HG03045 (cell line): ENCODE data around the gene PLXNA3.

Experiments
- ATAC-seq: cut with Tn5 transposase; IDR thresholded peaks from one replicate; pipeline ENCODE4 v1.9.1; 2021; ENCODE audit warnings: mild to moderate bottlenecking, moderate library complexity; ENCODE audit not compliant: unreplicated experiment

PLXNA3 gene

DNA sequence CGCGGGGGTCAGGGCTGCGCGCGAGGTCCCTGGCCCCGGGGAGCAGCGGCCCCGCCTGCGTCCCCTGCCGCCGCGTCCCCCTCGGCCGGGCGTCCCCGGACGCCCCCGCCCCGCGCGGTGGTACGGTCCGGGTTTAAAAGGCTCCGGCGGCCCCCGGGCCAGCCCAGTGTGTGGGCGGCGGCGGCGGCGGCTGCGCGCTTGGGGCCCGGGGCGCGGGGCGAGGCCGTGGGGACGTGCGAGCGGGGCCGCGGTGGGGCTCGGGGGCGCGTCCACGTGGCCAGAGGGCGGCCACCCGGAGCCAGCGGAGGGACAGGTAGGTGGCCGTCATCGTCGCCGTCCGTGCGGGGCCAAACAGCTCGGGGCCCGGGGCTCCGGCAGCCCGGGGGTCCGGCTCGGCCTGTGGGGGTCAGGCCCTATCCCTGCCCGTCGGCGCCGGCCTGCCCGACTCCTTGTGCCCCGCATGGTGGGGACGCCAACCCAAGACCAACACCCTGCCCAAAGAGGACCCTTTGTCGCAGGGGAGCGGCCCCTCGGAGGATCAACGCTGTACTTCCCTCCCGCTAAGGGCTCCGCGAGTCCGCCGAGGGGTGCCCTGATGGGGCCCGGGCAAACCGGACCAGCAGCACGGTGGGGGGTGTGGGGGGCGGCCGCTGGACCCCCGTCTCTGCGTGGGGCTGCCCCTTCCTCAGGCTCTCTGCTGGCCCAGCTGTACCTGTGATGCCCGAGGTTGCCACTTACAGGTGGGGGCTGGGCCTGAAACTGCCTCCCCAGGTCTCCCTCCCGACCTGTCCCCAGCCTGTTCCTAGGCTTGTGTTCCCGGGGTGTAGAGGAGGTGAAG, at the start of gene PLXNA3:
TSS of gene PLXNA3 (plus strand) at position 166 of the 838 bp plus-strand sequence. CDS start 1,903 bp downstream, outside the sequence.
- ATAC-seq: peak; percentile 58

GRCh38 chrX:154408659-154409221, 49.3 kb upstream of the PLXNA3 start:
- no peak for ATAC-seq

- ATAC-seq: peak; percentile 47
Measured at GRCh38 chrX:154409222-154409871, 48.7 kb upstream of the PLXNA3 start, which contains the start of gene DNASE1L1. TSS of gene DNASE1L1 (minus strand) at chrX:154409254. CDS start at chrX:154405568, 3,686 bp downstream.

DNA sequence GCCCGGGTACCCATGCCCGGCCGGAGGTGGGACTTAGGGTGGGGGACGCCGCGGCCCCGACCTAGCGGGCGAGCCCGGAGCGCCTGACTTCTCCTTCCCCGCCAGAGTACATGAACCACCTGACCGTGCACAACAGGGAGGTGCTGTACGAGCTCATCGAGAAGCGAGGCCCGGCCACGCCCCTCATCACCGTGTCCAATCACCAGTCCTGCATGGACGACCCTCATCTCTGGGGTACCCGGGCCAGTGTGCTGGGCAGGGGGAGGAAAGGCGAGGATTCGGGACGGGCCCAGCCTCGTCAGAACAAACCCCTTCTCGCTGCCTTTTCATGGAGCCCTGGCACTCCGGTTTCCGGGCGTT, 46.1 kb upstream of the PLXNA3 start:
- peak; percentile 55 for ATAC-seq

DNA sequence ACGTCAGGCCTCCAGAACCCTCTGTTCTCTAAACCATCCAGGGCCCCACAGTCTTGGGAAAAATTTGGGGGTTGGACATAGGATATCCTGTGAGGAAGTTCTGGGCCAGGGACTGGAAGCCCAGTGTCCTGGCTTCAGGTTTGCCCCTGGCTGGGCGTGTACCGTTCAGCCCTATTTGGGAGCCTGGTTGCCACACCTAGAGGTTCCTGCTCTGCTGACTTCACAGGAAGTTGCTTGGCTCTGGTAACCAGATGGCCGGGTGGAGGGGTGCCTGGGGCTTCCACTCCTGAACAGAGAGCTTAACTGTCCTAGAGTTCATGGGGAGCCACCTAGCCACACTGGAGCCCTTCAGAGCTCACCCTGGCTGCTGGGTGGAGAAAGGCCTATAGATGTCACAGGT, 45.6 kb upstream of the PLXNA3 start:
- no peak for ATAC-seq

DNA sequence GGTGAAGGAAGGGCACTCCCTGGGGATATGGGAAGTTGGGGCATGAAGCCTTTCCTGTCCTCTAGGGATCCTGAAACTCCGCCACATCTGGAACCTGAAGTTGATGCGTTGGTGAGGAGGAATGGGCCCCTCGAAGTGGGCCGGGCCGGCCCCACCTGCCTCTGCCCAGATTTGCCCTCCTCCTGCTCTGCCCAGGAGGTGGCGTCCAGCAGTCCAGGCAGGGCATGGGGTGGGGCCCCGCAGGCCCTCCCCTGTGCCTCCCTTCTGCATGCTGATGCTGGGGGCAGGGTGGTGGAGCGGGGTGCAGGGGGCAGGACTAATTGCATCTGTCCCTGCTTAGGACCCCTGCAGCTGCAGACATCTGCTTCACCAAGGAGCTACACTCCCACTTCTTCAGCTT, 44.9 kb upstream of the PLXNA3 start:
- no peak for ATAC-seq

DNA sequence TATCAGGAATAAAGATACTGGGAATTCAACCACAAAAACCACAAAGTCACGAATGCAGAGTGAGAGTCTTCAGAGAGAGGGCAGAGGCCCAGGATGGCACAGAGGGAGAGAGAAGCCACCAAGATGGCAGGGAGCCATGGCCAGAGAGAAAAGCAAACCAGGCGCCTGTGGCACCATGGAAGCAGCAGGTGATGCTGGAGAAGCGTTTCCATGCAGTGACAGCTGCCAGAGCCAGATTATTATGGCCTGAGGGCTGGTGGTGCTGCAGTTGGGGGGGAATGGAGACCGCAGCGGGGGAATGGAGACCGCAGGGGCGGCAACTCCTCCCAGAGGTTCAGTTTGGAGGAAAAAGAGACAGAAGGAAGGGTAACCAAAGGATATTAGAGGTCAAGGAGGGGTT, 40.9 kb upstream of the PLXNA3 start:
- no peak for ATAC-seq

GRCh38 chrX:154419189-154419588, 38.9 kb upstream of the PLXNA3 start:
- ATAC-seq: no peak

GRCh38 chrX:154419688-154420401, 38.2 kb upstream of the PLXNA3 start:
- ATAC-seq: no peak

- ATAC-seq: no peak
Measured at GRCh38 chrX:154420402-154420756, 37.7 kb upstream of the PLXNA3 start.

DNA sequence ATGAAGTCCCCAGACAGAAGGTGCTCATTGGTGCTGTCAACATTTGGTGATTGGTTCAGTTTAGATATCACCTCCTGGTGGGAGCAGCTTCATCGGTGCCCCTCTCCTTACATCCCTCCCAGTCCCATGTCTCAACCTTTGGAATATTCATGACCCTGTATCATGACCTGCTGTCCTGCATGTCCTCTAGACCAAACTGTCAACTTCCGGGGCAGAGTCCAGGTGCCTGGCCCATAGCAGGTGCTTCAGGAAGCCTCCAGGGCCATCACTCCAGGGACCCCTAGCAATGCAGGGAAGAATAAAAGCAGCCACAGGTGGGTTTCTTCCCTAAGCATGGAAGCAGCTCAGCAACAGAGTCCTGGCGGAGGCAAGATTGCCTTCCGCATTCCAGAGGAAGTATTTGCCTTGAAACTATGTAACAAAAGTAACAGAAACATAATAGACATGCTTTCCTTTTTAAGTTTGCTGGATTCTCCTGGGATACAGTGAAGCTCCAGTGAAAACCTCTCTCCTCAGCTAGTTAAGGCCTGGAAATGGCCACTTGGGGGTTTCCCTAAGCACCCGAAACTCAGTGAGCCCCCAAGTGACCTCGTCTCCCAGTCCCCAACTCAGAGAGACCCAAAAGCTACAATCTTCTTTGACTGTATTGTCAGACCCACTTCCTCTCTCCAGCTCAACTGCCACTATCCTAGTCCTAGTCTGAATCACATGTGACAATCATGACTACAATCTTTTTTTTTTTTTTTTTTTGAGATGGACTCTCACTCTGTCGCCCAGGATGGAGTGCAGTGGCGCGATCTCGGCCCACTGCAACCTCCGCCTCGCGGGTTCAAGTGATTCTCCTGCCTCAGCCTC, 30.9 kb upstream of the PLXNA3 start:
- no peak for ATAC-seq

DNA sequence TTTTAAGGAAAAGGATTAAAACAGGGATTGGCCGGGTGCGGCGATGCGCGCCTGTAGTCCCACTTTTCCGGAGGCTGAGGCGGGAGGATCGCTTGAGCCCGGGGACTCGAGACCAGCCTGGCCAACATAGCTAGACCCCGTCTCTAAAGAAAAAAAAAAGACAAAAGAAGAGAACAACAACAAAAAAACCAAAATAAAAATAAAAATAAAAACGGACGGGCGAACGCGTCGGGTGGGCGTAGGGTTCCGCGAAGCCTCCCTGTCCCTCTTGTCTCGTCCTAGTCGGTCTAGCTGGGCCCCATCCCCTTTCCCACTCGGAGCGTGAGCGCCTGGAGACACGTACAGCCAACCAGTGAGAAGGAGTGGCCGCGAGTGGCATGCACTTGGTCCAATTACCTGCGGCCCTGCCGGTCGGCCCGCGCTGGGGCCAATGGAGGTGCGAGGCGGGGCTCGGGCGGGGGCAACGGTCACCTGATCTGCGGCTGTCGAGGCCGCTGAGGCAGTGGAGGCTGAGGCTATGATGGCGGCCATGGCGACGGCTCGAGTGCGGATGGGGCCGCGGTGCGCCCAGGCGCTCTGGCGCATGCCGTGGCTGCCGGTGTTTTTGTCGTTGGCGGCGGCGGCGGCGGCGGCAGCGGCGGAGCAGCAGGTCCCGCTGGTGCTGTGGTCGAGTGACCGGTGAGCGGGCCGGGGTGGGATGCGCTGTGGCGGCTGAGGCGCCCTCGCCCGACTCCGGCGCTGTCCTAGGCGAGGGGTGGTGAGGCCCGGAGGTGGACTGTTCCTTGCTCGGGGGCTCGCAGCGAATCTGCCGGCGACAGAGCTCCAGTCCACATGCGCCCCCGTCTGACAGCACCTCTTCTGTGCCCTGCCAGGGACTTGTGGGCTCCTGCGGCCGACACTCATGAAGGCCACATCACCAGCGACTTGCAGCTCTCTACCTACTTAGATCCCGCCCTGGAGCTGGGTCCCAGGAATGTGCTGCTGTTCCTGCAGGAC, 29.6 kb upstream of the PLXNA3 start, which contains the start of gene ATP6AP1:
TSS of gene ATP6AP1 (plus strand) at position 502 of the 996 bp plus-strand sequence. CDS start at position 518, 16 bp downstream.
- peak; percentile 99 for ATAC-seq

GRCh38 chrX:154429711-154430110, 28.4 kb upstream of the PLXNA3 start:
- ATAC-seq: no peak

- no peak for ATAC-seq
Measured at GRCh38 chrX:154430479-154430878, 27.6 kb upstream of the PLXNA3 start.

DNA sequence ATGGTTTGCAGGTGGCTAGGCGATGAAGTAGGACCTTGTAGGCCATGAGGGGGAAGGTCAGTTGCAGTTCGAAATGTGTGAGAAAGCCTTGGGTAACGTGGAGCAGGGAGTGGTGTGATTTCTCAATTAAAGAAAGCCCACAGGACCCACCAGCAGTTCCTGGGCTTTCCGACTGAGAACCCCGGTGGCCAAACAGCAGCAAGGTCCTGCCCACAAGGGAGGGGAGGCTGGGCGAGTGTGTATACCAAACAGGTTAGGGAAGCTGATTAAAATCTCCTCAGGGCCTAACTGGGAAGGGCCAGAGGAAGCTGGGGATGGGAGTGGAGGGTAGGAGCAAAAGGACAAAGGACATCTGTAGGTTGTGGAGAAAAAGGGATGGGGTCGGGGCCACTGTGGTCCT, 27.2 kb upstream of the PLXNA3 start:
- no peak for ATAC-seq

DNA sequence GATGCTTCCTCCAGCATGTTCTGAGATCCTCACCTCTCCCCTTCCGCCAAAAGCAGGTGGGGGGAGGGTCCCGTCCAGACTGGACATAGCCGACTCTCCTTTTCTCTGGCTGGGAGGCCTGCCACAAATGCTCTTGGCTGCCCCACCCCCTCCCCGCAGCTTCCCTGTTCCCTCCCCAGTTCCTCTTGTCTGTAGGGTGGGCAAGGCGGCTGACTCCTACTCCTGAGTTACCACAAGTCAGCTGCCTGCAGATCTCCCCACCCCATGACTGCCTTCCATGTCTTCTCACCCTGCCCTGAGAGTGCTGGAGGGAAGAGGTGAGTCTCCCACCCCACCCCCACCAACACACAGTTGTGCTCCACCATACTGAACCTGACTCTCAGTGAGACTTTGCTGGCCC, 26.7 kb upstream of the PLXNA3 start:
- ATAC-seq: no peak

DNA sequence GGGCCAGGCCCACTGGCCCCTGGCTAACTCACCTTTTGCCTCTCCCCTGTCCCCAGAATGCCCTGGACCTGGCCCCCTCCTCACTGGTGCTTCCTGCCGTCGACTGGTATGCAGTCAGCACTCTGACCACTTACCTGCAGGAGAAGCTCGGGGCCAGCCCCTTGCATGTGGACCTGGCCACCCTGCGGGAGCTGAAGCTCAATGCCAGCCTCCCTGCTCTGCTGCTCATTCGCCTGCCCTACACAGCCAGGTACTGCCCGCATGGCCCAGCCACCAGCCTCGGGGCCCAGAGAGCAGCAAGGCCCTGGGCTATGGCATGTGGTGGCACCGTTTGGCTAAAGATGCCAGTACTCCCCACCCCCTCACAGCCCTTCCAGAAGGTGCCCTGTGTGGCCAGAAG, 25.9 kb upstream of the PLXNA3 start:
- no peak for ATAC-seq

- ATAC-seq: no peak
Measured at GRCh38 chrX:154433605-154434004, 24.5 kb upstream of the PLXNA3 start.
